Measurements from ENCODE around the gene RPGRIP1. TPM values are rescaled to one million over a fixed set of nuclear protein-coding genes. Genes with fewer than 3 reads are reported as not detected.

RPGRIP1 gene
- total and polyA plus RNA-seq, 2 of the 4 experiments (the other 2 are of a cell fraction): not detected

- Histone ChIP-seq H3K9ac (ENCODE audit: low read depth, low read length) (no peak overlapping the region), H4K20me1 (ENCODE audit: insufficient read depth, low read length) (peaks cover 97% of the 10 kb centered on the region), H4K5ac (ENCODE audit: low read depth, low read length) (no peak overlapping the region), H3K36me3 (ENCODE audit: control insufficient read depth, insufficient read depth, low read length) (peaks cover 40% of the 10 kb centered on the region), H3K4me2 (ENCODE audit: low read depth, low read length) (no peak overlapping the region), H3K27ac (ENCODE audit: insufficient read depth, low read length) (no peak overlapping the region), H2AK9ac (replicated peaks; ENCODE audit: low read depth, low read length, poor library complexity) (no peak overlapping the region), H3K27me3 (ENCODE audit: control insufficient read depth, insufficient read depth, low read length) (no peaks in the 10 kb centered on the region), H3K4ac (ENCODE audit: low read depth, low read length) (no peak overlapping the region), H3K4me1 (ENCODE audit: control insufficient read depth, insufficient read depth, low read length) (peaks cover 11% of the 10 kb centered on the region), H2BK120ac (ENCODE audit: low read depth, low read length) (no peak overlapping the region), H2BK5ac (ENCODE audit: low read depth, low read length, poor library complexity, severe bottlenecking) (no peak overlapping the region), H2BK15ac (ENCODE audit: low read depth, low read length) (no peak overlapping the region), H3K79me1 (ENCODE audit: low read depth in 1 of 2, low read length in 2 of 2) (peaks cover 5 to 49% of the 10 kb centered on the region in 2 experiments; a peak in 3 of 4 replicates), H3K4me3 (ENCODE audit: insufficient read depth, low read depth, low read length) (no peak overlapping the region), H3K9me1 (ENCODE audit: insufficient read depth, low read length) (peaks cover 22% of the 10 kb centered on the region), H3K56ac (ENCODE audit: extremely low read depth, insufficient read depth, low read length) (no peak overlapping the region), H2AK5ac (ENCODE audit: low read depth, low read length) (no peak overlapping the region), H3K23ac (ENCODE audit: low read depth, low read length) (peak overlapping the region; percentile 33; the same call in 1 of the 2 replicates), H4K8ac (ENCODE audit: low read depth in 2 of 2, low read length in 2 of 2) (no peak overlapping the region), H3K18ac (ENCODE audit: low read depth, low read length) (no peak overlapping the region), H3K14ac (replicated peaks; ENCODE audit: low read depth, low read length) (no peak overlapping the region), H2BK20ac (ENCODE audit: low read depth, low read length) (no peak overlapping the region), H2AFZ (replicated peaks; ENCODE audit: low read length, poor library complexity) (no peak overlapping the region), H3K9me3 (ENCODE audit: control insufficient read depth, insufficient read depth, low read length) (no peaks in the 10 kb centered on the region), H4K91ac (ENCODE audit: insufficient read depth, low read depth, low read length) (no peak overlapping the region)
- TF ChIP-seq MAZ (IDR thresholded peaks at IDR 0.05; ENCODE audit: borderline replicate concordance, low read depth, low read length): no peak
- no peak for TF ChIP-seq MAFK (IDR thresholded peaks at IDR 0.05; ENCODE audit: low read depth, low read length)
- TF ChIP-seq POLR2A (IDR thresholded peaks at IDR 0.05; ENCODE audit: low read depth, low read length): 0 out of 2 replicates have a peak, but pooled peaks have one; percentile 21
- WGBS, 2 experiments (ENCODE audit: extremely low coverage in 2 of 2, insufficient read length in 1 of 2): no CpG with 5 or more reads among the region's 5 CpGs
- intact Hi-C loops (cut with micrococcal nuclease) (no loop called here), in situ Hi-C loops (cut with MboI; ENCODE audit: low sequenced_read_pairs) (no loop called here), dilution Hi-C loops (cut with HindIII; ENCODE audit: low sequenced_read_pairs, unreplicated experiment) (no loop called here)
- no peak for ATAC-seq (ENCODE audit: low read depth)
- CTCF ChIA-PET: no interaction called here
- POLR2A ChIA-PET (ENCODE audit: unreplicated experiment): no interaction called here
- BruUV-seq (replicated peaks): no TSS peak
- DNase-seq: no peak
Observed at GRCh38 chr14:21258889-21259787, 20.7 kb upstream of the RPGRIP1 start.

Measured in IMR-90 (cell line).